GM12873 (cell line): Measurements from ENCODE around the gene SERAC1.

ENCODE experiments used
- CTCF ChIP-seq: IDR thresholded peaks from 2 replicates; pipeline ENCODE4 v1.5.1; 2012; ENCODE audit warnings: low read depth, mild to moderate bottlenecking, moderate library complexity, low read length, control low read depth; ENCODE audit not compliant: insufficient read depth; ENCODE audit errors: missing control alignments

Gene SERAC1

GRCh38 chr6:158198461-158198860, 30.4 kb upstream of the SERAC1 start:
- TF ChIP-seq CTCF = no peak

GRCh38 chr6:158194487-158195280, 26.6 kb upstream of the SERAC1 start:
- TF ChIP-seq CTCF = no peak

GRCh38 chr6:158191761-158192160, 23.7 kb upstream of the SERAC1 start:
- TF ChIP-seq CTCF = no peak

- TF ChIP-seq CTCF = no peak
Observed at GRCh38 chr6:158191032-158191431, 23.0 kb upstream of the SERAC1 start.

GRCh38 chr6:158188591-158188990, 20.5 kb upstream of the SERAC1 start:
- no peak for TF ChIP-seq CTCF

- TF ChIP-seq CTCF = no peak
Observed at GRCh38 chr6:158185729-158186456, 17.8 kb upstream of the SERAC1 start.

GRCh38 chr6:158184608-158185007, 16.5 kb upstream of the SERAC1 start:
- TF ChIP-seq CTCF = no peak
